Activated CD4-positive, alpha-beta T cell treated with anti-CD3 and anti-CD28 coated beads, Interleukin-2, amount 50 U/mL, for 4 hours (primary cell): ENCODE results near the gene PAH.

Experiments used
- DNase-seq, 2 experiments: peaks; one replicate each; pipeline ENCODE4 v3.0.0-alpha.2; 2020

Gene PAH

DNA sequence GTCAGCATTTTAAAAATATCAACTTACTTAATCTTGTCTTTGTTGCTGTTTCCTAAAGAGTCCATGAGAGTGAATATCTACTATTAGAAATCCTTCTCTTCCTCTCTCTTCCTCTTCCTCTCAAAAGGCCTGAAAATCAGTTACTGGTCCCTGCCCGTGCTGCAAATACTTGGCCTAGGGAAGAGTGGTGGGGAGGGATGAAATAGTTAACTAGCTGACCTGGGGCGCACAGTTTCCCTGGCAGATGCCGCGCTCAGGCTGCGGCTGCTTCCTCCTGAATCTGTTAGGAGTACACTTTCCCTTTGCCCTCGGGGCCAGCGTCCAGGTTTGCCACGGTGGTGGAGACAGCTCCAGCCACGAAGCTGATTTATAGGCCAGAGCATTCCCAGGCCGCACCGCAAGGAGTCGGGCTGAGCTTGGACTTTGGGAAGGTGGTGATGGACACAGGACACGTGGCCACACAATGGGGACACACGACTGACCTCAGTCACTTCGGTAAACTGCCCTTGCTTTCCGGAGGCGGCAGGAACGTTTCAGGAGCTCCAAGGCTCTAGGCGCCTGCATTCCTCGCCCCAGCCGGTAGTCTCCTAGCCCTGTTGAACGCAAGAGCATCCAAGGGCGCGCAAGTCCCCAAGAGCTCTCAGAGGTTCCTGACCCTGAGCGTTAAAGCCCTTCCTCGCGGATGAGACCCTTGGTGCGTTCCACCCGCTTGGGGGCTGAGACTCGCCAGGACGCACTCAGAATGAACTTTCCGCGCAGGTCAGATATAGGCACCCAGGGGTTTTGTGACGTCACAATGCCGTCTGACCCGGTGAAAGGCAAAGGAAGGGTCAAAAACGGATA lies 33.3 kb upstream of the PAH start:
- DNase-seq = no peak

DNA sequence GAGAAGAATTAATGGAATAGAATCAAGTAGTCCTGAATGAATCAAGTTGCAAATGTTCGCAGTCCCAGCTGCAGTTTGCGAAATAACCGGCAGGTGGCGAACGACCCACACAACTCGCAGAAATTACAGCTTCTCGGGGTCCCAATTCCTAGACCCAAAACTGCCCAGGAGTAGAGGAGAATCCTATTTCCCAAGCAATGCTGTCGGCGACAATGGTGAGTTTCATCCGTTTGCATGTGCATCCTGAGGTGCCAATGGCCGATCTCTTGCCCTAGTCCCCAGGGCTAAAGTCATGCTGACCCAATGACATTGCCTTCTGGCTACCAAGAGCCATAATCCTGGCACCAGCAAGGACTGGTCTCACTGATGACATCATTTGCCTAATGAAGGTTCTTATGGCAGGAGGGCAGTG lies 31.9 kb upstream of the PAH start:
- peak; percentile 28 to 43 for DNase-seq

DNA sequence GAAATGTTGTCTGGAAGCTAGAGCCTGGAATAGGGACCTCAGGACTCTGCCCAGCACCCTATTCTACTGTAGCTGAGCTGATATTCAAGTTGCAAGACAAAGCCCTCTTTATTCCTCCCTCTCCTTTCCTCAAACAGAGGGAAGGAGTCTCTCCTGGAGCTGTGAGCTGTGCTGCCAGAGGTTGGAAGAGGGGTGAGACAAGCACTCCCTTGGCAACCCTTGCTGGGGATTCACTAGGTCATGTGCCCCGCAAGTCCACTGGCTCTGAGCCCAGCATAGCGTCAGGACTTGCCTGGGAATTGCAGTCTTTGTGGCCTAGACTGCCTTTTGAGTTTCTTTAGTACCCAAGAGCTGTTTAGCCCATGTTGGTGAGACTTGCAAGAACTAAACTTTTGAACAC lies 29.0 kb upstream of the PAH start:
- DNase-seq = no peak

DNA sequence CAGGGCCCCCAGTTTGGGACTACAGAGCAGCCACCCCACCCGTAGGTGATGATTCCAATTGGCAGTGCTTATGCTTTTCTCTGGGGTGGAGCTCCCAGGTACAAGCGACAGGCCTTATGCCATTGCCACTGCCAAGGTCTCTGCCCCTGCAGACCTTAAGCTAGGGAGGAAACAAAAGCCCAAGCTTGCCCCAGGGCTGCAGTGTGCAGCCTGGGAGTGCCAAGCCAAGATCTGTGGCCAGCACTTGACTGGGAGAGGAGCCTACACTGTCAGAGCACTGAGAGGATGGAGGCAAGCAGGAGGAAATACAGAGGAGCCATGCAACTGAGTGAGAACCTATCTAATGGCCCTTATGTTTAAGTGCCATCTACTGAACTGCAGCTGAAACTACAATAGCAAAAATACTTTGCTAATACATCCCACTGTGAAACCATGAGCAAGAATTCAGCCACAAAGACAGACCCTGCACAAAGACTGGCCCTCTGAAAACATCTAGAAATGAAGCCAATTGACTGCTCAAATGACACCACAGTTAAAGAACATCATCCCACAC lies 22.7 kb upstream of the PAH start:
- no peak for DNase-seq

DNA sequence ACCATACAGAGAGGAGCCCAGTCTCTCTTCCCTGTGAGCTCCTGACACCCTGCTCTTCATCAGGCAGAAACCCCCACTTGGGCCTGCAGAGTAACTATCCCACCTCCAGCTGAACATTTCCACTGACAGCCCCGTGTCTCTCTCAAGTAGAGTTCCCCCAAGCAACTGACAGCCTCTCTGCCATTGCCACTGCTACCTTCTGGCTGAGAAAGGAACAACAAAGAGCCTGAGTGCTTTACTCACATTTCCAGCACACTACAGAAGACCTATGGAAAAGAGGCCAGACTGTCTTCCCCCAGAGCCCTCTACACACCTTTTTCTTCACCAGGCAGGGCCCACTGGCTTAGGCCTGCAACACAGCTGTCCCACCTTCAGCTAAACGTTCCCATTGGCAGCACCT lies 22.0 kb upstream of the PAH start:
- DNase-seq = no peak

DNA sequence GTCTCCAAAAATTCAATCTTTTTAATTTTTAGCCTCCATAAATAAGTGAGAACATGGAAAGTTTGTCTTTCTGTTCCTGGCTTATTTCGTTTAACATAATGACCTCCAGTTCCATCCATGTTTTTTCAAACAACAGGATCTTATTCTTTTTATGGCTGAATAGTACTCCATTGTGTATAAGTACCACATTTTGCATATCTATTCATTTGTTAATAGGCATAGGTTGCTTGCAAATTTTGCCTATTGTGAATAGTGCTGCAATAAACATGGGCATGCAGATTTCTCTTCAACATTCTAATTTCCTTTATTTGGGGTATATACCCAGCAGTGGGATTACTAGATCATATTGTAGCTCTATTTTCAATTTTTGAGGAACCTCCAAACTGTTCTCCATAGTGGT lies 16.1 kb upstream of the PAH start:
- no peak for DNase-seq

DNA sequence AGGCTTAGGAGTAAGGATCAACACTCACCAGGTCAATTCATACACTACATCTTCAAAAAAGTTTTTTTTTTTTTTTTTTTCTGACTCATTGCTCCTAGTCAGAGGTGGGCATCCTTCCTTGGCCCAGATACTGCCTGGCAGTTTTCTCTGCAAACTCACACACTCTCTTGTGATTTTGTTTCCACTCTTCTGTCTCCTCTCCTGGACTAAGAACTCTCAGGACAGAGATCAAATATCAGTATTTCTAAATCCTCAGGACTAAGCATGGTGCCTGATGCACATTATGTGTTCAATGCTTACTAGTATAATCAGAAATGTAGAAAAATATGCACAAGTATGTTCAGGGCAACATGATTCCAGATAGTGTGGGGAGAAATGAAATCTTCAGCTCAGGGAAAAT lies 10.2 kb upstream of the PAH start:
- DNase-seq = no peak

DNA sequence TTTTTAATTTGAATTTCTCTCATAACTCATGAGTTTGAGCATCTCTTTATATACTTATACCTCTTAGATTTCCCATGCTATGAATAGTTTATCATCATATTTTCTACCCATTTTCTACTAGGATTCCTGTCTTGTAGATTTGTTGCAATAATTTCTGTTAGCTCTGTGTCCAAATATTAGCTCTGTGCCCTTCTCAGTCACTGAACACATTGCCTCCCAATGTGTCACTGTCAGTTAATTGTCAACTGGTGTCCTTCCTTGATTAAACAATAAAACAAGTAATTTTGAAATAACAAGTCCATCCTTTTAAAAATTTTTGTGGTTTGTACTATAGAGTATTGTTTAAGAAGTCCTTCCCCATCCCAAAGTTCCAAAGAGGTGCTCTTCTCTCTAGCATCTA lies 4.2 kb upstream of the PAH start:
- DNase-seq = no peak

DNA sequence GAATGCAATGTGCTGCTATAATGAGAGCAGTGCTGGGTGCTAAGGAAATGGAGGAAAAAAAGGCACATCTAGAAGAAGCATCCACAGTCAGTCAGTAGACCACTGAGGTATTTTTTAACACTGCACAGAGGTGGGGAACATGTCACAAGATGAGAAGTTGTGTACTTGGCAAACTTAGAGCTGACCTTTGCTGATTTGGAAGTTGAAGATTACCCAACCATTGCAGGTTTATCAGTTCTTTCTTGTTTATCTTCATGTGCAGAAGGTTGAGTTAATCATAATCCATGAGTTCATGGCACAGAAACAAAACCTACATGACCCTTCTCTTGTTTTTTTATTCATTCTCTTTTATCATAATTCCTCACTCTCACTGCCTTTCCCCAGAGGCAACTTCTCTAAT lies 3.2 kb upstream of the PAH start:
- DNase-seq = no peak

DNA sequence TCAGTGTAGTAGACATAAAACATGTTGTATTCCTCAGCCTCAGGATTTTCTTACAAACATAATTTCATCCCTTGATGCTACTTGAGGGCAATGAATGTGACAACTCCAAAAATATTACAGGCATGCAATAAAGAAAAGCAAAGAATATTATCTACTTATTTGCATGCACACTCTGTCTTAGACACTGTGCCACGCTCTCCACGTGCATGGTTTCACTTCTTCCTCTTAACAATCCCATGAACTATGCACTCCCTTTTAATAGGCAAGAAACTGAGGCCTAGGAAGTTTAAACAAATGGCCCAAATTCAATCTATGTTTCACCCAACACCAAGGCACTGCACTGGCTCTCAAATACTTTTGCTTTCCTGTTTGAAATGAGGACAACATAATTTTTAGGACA lies 1.8 kb upstream of the PAH start:
- no peak for DNase-seq

DNA sequence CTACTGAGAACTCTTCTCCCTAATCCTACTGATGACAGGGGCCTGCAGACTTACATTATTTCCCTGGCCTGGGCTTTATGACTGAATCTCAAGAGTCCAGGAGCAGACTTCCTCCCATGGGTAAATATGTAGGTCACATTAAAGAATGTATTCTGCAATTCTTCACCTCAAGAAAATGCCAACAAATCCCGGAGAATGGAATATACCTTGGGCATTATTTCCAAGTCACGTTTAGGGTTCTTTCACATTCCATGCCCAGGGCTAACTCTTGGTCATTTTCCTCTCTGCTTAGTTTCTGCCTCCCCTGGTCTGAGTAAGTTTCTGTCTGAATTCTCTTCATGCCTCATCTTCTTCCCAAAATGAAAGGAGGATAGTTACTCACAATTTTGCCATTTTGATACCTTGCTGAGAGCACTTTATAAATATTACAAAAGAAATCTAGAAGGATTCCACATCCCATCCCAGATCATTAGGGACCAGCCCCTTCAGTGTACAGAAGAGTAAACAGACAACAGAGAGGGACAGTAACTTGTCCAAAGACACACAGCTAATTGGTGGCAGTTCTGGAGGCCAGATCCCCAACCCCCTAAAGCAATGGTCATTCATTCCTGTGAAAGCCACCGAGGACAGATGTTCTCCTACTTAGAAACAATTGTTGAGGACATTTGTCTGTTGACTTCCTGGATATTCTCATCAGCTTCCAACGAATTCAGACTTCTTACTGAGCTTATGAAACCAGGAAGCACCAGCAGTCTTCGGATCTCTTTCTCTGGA lies 605 bp downstream of the PAH start:
- no peak for DNase-seq

DNA sequence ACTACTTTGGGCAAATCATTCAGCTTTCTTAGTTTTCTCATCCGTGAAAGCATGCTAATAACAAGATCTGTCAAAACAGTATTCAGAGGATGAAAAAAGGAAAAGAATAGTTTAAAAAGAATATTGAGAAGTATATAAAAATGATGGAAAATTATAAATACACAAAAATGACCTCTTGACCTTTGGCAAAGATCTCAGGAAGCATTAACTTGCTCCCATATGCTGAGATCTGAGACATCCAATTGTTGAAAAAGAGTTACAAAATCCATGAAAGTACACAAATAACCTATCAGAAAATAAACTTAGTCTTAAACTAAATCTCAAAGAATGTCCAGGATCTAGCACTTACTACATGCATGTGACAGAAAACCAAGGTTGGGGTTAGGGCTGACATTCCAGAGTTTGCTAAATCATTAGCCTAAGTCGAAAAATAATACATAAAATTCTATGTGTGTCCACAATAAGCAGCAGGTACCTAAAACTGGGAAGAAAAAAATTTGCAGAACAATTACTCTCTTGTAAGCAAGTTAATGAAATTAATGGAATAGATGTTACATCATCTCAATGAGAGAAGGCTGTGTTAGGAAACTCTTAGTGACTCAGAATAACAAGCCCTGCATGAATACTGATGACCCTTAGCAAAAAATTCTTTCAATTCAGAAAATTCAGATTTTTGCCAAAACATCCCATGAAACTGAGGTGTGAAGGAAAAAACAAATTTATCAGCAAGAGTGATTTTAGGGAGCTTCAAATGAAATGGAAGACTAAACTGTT lies 3.4 kb downstream of the PAH start:
- DNase-seq = no peak

DNA sequence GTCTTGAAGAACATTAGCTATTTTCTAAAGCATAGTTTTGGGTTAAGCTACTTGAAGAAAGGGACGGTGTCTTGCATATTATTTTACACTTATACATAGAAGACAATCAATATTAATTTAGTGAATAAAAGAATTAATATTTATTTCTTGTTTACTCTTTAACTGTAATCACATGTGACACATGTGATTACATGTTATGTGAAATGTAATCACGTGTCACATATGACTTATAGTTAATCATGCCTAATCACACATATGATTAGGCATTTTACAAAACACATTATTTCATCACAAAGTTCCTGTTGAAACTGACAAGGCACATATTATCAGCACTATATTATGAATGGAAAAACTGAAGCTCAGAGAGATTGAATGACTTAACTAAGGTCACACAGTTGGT lies 4.8 kb downstream of the PAH start:
- DNase-seq = no peak

DNA sequence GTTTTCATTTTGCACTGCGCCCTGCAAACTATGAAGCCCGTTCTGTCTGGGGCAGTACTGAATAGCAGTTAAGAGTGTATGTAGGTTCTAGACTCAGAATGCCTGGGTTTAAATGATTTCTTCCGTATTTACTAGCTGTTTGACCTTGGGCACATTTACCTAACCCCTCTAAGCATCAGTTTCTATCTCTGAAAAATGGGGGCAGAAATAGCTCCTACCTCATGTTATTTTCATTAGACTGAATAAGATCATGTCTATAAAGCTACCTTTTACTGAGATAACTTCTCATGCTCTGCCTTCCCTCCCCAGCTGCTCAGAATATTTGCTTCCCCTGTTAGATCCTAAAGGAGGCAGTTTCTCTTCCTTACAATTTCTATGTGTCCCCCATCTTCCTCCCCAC lies 5.7 kb downstream of the PAH start:
- DNase-seq = no peak

DNA sequence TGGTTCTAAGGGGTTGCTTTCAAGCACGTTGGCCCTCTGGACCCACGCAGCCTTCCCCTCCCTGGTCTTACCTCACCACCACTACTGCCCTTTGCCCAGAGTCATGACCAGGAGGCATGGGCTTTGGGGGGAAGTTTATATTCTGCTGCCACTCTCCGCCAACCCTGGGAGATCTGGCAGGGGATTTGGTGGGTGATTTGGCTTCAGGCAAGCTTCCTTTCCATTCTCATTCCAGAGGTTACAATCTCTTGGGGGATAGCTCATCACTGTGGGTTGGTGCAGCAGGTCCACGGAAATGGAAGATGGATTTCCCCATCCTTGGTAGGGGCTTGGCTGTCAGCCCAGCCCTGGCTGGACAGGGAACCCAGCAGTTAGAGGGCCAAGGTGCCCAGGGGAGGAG lies 6.3 kb downstream of the PAH start:
- DNase-seq = no peak

DNA sequence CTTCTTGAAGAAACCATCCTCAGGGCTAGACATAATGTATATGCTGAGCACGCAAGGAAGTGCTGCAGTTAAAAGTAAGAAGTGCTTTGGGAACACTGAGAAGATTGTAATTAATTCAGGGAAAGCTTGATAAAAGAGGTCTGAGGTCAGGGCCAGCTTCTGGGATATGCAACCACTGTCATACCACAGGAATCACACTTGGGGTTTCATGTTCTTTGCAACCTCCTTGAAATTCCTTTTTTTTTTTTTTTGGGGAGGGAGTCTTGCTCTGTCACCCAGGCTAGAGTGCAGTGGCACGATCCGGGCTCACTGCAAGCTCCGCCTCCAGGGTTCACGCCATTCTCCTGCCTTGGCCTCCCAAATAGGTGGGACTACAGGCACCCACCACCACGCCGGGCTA lies 6.9 kb downstream of the PAH start:
- DNase-seq = no peak

DNA sequence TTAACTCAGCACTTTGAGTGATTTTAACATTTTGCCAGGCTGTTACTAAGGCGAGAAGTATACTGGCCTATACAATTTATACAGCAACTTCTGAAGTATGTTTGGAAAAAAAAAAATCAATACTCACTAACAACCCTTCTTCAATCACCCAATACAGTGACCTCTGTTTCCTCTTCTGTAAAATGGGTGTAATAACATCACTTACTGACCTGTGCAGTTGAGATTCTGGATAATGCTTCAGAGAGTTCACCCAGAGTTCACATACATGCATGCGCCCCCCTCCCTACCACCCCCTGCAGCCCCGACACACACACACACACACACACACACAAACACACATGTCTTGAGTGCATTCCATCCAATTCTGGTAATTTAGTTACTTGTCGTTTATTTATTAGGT lies 9.1 kb downstream of the PAH start:
- no peak for DNase-seq

DNA sequence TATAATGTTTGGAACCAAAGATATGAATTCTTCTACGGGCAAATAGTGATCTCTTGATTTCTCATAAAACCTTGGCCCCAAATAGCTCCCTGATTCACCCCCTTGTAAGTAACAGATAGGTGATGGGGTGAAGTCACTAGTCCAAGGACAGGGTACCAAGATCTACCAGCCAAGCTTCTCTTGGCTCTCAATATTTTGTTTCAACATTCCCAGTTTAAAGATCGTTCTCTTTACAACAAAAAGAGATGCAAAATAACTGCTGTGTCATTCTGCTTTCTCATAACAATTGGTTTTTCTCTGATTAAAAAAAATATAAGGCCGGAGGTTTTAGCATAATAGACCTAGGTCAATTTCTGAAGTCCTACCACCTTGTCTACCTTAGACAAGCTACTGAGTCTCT lies 11.8 kb downstream of the PAH start:
- DNase-seq = no peak

DNA sequence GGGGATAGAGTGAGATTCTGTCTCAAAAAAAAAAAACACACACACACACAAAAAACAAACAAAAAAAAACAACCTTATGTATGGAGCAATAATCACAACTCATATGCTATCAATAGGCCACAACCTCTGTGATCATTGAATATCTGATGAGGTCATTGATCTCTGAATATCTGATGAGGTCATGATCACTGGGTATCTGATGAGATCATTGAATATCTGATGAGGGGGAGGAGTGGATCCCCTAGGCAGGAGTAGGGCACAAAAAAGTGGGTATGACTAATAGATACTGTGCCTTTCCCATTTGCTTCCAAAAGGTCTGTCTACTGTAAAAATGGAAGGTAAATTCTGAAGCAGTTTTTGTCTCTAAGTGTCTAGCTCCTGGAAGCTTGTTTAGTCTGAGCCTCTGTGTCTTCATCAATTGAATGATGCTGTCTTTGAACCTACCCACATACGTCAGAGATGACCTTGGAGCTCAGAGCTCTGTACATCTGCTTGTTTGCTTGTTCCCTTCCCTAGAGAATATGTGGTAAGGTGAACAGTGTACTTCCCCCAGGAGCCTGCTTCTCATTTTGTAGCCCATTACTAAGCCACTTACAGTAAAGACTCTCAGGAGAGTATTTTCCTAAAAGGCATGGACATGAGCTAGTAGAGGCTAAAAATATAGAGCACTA lies 13.6 kb downstream of the PAH start:
- DNase-seq = no peak

DNA sequence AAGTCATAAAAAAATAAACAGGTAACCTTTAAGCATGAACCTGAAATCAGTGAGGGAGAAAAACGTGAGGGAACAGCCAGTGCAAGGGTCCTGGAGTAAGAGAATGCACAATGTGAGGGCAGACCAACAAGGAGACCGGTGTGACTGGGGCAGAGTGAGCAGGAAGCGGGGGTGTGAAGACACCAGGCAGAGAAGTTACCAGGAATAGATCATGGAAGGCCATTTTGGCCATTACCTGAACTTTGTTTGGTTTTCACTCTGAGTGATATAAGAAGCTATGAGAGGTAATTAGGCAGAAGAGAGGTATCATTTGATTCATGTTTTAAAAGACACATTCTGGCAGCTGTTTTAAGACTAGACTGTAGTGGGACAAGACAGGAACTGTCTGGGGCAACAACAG lies 15.0 kb downstream of the PAH start:
- DNase-seq = no peak

DNA sequence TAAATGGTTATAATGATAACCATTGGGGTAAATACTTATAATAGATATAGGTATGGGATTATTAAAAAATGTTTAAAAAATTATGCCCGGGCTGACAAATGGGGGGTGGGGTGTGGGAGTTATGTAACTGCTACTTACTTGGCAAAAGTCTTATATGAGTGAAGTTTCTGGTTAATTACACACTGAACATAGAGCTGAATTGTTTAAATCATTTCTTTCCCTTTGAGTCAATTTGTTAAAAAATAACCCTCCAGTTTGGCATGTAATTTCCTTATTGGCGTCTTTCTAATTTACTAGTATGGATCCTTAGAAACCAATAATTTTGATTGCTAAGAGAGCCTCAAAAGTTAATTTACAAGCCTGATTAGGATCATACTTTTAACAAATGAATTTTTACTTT lies 16.7 kb downstream of the PAH start:
- no peak for DNase-seq

DNA sequence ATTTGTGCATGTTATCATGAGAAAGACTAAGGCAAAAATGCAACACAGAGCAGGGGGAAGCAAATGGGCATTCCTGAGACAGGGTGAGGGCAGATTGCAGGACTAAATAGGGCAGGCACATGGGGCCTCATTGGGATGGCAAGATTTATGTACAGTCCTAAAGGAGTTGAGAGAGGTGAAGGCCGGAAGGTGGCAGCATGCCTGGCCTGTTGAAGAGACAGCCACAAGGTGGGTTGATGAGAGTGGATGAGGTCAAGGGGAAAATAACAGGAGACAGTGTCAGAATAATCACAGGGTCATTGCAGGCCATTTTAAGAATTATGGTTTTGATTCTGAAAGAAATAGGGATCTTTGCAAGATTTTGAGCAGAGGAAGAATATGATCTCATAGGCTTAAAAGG lies 21.0 kb downstream of the PAH start:
- no peak for DNase-seq

DNA sequence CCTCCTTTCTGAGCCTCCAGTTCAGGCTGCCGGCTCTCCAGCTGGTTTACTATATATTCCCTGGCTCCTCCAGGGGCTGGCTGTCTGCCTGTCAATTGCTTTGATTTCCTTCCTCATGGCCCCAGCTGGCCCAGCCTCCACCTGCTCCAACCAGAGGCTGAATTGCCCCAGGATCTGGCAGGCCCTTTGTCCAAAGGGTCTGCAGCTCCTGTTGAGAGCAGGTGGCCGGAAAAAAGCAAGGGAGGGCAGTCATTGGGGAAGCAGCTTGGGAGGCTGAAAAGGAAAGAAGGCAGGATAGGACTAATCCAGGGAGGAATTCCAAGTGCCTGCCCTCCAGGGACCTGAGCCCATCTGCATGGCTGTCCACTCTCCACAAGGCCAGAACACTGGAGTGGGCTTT lies 25.3 kb downstream of the PAH start:
- no peak for DNase-seq
